A172 (cell line): ENCODE data around the gene MMP7. TPM values are rescaled to one million over a fixed set of nuclear protein-coding genes. Genes with fewer than 3 reads are reported as not detected.
"Not testable (repeated sequence)": the region's sequence is repeated elsewhere in the genome, so short reads cannot be mapped to it uniquely, and the experiment has no call there.

Source experiments
- DNase-seq: peaks from one replicate; pipeline ENCODE4 v3.0.0-alpha.2; 2015; ENCODE audit warnings: low spot score
- total RNA-seq: library from RNA; depleted of rRNA; stranded (reverse); fragments of >200 nt; shearing (Covaris generic); gene quantifications from 2 replicates; pipeline ENCODE4 v1.2.3, GENCODE V29; 2014

Gene MMP7
- total RNA-seq, 1 experiment from 2014 or later = 0.28 TPM

DNA sequence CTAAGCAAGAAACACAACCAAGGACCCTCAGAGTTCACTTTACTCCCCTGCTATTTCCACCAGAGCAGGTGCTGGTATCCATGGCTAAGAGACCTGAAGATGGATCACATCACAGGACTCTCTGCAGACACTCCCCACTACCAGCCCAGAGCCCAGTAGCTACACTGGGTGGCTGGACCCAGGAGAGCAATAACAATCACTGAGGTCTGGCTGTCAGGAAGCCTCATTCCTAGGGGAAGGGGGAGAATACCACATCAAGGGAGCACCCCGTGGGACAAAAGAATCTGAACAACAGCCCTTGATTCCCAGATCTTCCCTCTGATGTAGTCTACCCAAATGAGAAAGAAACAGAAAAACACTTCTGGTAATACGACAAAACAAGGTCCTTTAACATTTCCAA, 9.0 kb upstream of the MMP7 start:
- DNase-seq = no peak

DNA sequence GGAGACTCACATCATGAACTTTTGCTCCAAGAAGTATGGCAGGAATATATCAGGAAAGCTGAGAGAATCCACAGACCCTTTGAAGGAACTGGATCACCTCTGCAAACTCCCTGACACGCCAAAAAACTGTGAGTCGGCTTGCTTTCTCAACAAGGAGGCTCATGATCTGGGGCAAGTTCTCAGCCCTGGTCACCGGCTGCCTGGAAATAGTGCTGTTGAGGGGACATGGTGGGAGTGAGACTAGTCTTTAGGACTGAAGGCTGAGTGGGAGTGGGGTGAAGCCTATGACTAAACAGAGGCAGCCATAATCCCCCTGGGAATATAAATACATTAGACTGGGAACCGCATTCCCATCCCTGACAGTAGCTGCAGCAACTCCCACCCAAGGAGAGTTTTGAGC, 8.4 kb upstream of the MMP7 start:
- DNase-seq = no peak

DNA sequence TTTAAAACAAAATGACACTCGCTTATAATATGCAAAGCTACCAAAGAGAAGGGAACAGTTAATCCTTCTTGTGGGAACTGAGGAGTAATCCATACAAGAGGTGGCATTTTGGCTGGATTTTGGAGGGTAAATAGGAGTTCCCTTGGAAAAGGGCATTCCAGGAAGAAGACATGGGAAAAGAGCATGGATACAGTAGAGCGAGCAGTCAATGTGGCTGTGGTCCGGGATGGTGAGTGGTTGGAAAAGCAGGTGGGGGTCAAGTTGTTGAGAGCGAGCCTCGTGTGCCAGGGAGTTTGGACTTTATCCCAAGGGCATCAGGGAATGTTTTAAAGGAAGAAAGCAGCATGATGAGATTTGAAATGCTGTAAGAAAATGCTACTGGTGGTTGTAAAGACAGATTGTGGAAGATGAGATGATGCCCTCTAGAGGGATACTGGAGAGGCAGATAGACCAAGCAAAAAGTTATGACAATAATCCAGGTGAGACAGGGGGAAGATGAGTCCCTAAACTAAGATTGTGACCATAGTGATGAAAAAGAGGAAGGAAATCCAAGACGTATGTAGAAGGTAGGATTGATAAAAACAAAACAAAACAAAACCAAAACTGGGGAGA, 3.8 kb upstream of the MMP7 start:
- no peak for DNase-seq

DNA sequence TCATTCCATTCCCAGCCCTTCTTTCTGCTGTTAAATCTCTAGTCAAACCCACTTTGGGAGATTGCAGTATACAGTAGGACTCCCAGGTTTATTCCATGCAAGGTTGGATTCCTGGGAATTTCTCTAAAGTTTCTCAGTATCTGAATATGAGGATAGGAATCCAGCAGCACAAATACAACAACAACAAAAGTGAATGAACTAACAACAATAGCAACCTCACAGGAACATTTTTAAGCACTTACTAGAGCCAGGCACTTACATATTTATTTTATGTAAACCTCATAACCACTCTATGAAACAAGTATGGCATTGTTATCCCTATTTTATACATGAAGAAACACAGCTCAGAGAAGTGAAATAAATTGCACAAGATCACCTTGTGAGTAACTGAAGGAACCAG, 1.9 kb downstream of the MMP7 start:
- DNase-seq = no peak

DNA sequence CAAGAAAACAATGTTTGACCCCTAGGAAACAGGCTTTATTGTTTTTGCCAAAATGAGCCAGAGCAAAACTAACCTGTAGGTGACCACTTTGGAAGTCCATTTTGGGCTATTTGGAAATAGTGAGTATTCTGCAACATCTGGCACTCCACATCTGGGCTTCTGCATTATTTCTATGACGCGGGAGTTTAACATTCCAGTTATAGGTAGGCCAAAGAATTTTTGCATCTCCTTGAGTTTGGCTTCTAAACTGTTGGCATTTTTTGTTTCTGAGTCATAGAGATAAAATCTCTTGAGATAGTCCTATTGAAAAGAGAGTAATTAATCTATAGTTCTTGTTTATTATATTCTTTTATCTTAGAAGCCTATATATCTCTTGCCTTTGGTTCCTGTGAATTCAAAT, 2.9 kb downstream of the MMP7 start:
- peak; percentile 8 for DNase-seq

DNA sequence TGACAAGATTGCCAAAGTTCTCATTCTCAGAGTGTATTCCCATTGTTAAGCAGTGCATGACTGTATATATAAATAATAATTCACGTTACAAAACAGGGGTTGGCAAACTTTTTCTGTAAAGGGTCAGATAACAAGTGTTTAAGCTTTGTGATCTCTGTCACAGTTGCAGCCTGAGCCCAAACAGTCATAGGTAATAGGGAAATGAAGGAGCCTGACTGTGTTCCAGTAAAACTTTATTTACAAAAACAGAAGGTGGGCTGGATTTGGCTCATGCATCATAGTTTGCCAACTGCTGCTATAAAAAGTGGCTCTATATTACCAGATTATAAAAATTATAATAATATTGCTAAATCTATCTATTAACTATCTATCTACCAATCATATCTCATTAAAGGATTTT, 3.5 kb downstream of the MMP7 start:
- DNase-seq = no peak

DNA sequence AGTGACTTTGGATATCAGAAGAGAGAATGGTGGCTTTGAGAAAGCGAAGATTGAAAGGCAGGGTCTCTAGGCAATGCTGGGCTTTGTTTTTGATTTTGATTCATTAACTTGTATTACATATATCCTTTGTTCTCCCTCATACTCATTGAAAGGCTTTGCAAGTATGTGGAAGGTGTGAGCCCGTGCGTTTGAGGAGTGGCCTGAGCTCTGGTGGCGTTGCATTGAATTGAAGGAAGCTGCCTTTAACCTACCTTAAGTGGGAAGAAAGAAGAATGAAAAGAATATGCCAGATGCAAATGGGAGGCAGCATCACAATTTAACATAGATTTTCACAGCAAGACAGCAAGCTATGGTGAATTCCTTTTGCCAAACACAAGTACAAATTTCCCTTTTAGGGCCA, 6.7 kb downstream of the MMP7 start:
- no peak for DNase-seq

DNA sequence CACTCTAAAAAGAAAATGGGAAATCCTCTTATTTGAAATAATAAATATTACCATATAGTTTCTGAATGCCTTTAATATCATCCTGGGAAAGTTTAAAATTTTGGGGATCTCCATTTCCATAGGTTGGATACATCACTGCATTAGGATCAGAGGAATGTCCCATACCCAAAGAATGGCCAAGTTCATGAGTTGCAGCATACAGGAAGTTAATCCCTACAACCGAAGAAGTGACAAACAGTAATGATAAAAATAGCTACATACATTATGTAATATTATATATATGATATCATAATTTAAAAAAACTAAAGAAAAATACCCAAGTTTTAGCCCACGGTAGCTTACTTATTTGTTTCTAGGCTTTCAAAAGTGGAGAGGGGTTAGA, 7.4 kb downstream of the MMP7 start:
- no peak for DNase-seq

DNA sequence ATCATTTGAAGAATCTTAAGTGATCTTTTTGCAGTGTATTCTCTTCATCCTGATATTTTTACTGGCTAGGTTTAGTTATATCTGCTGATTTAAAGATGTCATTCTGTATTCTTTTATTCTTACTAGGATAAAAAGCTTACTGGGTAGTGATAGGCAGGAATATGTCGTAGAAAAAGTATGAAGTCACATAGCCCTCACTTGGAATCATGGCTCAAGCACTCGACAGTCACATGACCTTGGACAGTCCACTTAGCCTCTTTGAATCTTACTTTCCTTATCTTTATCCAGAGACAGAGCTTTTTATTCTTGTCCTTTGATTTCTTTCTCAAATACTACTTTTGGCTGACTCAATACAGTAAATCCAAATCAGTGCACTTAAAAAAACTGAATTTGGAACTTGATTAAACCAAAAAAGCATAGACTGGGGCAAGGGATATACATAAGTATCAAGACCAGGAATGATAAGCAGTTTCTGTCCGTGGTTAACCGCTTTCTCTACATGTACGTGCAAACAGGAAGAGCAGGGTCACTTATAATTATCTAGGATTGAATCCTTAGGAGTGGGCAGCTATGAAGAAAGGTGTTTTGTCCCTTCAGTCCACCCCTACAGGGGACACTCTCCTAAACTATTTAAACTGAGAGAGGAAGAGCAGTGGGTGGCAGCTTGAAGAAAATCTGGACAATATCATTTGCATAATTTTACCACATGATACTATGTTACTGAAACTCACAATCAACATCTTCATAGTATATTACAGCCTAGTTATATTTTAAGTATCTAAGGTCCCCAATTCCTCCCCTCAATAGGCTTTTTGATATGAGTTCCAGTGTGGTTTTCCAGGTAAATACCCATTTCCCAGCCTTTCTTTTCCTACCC, 8.0 kb downstream of the MMP7 start:
- DNase-seq = no peak

DNA sequence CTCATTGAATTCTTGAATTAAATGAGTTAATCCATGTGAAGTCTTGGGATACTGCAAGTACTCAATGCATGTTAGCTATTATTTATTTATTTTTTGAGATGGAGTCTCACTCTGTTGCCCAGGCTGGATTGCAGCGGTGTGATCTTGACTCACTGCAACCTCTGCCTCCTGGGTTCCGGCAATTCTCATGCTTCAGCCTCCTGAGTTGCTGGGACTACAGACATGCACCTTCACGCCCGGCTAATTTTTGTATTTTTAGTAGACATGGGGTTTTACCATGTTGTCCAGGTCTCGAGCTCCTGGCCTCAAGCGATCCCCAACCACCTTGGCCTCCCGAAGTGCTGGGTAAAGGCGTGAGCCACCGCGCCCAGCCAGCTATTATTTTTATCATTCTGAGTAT, 9.4 kb downstream of the MMP7 start:
- DNase-seq = no peak

DNA sequence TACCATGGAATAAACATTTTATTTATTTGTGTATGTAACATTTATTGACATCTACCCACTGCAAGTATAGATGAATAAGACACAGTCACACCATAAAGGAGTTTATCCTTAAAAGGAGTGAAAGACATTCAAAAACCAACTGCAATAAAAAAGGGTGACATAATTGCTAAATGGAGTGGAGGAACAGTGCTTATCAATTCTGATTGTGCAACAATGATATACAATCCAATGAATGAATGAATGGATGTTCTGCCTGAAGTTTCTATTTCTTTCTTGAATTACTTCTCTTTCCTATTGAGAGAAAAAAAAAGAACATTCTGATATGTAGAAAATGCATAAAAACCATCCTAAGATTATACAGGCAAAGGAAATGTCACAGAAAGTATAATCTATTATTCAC, 10.0 kb downstream of the MMP7 start:
- DNase-seq = no peak

DNA sequence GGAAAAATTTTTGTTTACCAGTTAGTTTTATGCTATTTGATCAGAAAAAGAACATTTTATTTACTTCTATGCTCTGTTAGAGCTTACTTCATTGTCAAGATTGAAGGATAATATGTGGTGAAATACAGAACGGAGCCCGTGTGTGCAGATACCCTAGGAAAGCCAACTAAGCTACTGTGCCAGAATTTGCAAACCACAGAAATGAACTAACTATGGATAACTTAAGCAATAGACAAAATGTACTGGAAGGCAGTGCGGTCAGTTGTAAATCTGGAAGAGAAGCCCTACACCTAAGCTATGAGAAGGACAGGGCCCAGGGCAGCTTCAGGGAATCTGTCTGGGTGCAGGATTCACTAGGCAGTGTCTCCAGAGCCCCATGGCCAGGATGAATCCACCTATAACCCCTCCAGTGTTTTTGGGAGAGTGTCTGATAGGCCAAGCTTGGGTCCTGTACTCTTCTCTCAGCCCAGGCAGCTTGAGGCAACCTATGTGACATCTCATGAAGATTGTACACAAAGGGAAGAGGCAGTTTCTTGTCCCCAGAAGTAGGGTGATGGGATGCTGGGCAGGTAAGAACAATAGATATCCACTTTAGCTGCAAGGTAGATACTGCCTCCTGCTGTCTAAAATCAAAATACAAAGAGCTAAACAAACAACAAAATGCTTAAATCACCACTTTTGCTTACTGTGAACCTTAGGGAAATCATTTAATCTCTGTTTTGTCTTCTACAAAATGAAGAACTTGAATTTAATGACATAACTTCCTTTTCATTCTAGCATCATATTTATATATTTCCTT, 12.1 kb downstream of the MMP7 start:
- DNase-seq = no peak

DNA sequence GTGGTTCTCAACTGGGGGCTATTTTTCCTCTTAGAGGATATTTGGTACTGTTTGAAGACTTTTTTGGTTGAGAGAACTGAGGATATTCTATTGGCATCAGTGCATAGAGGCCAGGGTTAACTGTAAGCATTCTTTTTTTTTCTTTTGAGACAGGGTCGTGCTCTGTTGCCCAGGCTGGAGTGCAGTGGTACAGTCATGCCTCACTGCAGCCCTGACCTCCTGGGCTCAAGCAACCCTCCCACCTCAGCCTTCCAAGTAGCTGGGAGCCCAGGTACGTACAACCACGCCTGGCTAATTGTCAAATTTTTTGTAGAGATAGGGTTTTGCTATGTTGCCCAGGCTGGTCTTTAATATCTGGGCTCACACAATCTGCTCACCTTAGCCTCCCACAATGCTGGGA, 12.9 kb downstream of the MMP7 start:
- DNase-seq = no peak

DNA sequence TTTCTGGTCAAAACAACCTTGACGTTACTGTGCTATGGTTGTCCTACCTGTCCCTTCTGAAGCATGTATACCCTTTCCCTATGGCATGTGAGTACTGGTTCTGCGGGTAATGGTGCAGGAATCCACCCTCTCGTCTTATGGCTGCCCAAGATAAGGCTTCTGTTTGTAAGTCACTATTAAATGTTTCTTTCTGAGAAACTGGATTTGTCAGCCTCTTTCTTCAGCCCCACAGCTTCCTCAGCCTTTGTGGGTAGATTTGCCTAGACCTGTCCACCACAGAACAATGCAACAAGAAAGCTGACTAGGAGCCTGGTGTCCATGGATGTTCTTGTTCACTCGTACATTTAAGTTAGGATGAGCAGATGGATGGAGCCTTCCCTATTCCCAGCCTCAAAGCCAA, 14.4 kb downstream of the MMP7 start:
- DNase-seq = no peak

DNA sequence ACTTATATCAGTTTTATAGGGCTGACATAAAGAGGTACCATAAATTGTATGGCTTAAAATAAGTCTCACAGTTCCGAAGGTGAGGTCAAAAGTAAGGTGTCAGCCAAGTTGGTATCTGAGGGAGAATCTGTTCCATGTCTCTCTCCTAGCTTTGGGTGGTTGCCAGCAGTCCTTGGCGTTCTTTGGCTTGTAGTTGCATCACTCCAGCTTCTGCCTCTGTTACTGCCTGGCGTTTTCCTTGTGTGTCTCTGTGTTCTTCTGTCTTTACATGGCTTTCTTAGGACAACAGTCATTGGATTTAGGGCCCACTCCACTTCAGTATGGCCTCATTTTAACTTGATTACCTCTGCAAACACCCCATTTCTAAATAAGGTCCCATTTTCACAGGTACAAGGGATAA, 16.7 kb downstream of the MMP7 start:
- DNase-seq = no peak

DNA sequence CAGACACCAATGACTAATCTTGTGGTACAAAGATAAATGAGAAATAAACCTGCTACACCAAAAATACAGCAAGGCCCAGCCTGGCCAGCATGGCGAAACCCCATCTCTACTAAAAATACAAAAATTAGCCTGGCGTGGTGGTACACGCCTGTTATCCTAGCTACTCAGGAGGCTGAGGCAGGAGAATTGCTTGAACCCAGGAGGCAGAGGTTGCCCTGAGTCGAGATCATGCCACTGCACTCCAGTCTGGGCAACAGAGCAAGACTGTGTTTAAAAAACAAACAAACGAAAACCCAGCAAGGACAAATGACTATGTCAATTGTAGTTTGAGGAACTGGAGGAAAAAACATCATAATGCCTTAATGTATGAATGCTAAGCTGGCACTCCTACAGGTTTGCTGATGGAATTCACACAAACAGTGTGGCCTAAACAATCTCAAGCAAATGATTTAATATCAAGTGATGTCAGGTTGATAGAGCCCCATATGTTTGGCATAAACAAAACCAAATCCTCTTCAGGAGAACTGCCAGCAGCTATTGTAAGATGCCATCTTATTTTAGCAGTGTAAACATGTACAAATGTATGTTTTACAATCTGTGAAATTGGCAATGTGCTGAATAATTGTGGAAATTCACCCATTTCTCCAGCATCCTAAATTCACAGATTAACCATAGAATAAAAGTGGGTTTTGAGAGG, 20.0 kb downstream of the MMP7 start:
- DNase-seq = no peak

DNA sequence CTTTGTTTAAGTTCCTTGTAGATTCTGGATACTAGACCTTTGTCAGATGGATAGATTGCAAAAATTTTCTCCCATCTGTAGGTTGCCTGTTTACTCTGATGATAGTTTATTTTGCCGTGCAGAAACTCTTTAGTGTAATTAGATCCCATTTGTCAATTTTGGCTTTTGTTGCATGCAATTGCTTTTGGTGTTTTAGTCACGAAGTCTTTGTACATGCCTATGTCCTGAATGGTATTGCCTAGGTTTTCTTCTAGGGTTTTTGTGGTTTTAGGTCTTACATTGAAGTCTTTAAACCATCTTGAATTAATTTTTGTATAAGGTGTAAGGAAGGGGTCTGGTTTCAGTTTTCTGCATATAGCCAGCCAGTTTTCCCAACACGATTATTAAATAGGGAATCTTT, 27.7 kb downstream of the MMP7 start:
- DNase-seq = not testable (repeated sequence)

DNA sequence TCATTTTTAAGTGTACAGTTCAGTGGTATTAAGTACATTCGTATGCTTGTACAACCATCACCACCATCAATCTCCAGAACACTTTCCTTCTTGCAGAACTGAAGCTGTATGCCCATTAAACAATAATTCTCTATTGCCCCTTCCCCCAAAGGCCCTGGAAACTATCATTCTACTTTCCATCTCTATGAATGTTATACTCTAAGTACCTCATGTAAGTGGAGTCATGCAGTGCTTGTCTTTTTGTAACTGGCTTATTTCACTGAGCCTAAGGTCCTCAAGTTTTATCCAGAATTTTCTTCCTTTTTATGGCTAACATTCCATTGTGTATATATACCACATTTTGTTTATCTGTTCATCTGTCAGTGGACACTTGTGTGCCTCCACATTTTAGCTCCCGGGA, 29.7 kb downstream of the MMP7 start:
- no peak for DNase-seq

DNA sequence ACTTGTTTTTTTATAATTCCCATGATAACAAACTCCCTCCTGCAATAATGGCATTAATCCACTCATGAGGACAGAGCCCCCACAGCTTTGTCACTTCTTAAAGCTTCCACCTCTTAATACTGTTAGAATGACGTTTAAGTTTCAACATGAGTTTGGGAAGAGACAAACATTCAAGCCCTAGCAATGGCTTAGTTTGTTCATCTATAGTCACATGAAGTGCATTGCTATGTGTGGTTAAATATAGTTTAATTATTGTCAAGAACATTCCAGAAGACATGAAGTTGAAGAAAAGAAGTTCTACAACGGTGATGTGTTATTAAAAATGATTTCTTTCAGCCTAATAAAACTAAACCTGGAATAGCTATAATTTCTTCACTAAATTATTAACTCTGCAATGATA, 30.6 kb downstream of the MMP7 start:
- no peak for DNase-seq

DNA sequence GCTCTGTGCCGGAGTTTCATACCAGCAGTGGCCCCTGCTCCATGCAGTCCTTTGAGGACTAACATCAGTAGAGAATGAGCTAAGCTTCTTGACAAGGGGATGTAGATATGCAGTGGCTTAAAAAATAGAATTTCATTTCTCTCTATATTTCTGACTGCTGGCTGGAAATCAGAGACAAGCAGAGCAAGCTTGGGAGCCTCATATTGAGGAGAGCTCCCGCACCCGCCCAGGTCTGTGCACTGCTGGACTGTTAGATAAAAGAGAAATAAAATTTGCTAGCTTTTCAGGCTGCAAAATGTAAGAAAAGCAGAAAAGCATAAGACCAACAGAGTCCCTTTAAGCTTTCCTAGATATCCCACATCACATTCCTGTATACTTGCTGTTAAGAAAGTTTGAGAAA, 31.4 kb downstream of the MMP7 start:
- no peak for DNase-seq

DNA sequence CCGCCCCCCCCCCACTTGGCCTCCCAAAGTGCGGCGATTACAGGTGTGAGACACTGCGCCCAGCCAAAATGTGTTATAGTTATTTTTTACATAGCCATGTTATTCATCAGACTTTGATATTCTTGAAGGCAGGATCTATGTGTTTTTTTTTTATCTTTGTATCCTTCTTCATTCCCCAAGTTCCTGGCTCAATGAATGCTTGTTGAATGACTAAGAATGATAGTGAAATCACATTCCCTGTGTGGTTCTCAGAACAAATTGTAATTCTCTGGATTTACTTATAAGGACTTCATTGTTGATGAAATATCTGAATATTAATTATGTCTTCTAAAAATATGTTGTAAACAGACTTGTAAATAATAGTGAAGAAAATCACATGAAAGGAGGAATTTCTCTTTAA, 33.5 kb downstream of the MMP7 start:
- no peak for DNase-seq
